HepG2 (cell line): ENCODE data around the gene CDR2L. TPM values are rescaled to one million over a fixed set of nuclear protein-coding genes. Genes with fewer than 3 reads are reported as not detected.

ENCODE experiments used
- ATAC-seq: fragments of 200-7000 bp; cut with Tn5 transposase; 3 replicates; pipeline ENCODE4 v1.9.1; 2020; ENCODE audit warnings: mild to moderate bottlenecking, moderate library complexity
- BruUV-seq: library from RNA; stranded (reverse); fragments of 400-500 nt; replicated peaks from 2 replicates; lab custom pipeline; 2021; lab: Mats Ljungman, UMichigan
- CTCF ChIA-PET: fragments of 300-600 bp; formaldehyde crosslinking; extraction: SDS; loops from one replicate; lab custom pipeline; 2021; ENCODE audit warnings: low total read pairs, inconsistent platforms, low intra/inter-chr PET ratio; lab: Yijun Ruan, JAX
- POLR2A ChIA-PET: fragments of 350-600 bp; sonication (Branson Sonifier 250); formaldehyde crosslinking; loops from one replicate; lab custom pipeline; 2020; ENCODE audit warnings: antibody characterized with exemption, inconsistent platforms; lab: Yijun Ruan, JAX
- DNase-seq: peaks from one replicate; pipeline ENCODE4 v3.0.0-alpha.2; 2015; ENCODE audit warnings: low spot score
- FAIRE-seq: peaks from 3 replicates; lab custom pipeline; 2011; peaks lifted over from hg19 to GRCh38; lab: Jason Lieb, UNC
- H2AFZ ChIP-seq: one replicate; pipeline ENCODE4 v1.6.1; 2011; ENCODE audit warnings: low read length, inconsistent platforms
- H3K27ac ChIP-seq: fragments of 300-600 bp; 3 replicates; pipeline ENCODE4 v1.8.0; 2011; ENCODE audit warnings: mixed run types, mild to moderate bottlenecking, mixed read lengths, low read length, inconsistent platforms; ENCODE audit not compliant: insufficient read depth; ENCODE audit errors: extremely low read length
- H3K27me3 ChIP-seq, 2 experiments: fragments of 200-600 bp in 1 of 2; 2 replicates in 1 of 2; 3 replicates in 1 of 2; pipeline versions ENCODE4 v1.6.0 to v1.8.0; 2011; ENCODE audit warnings: low read length in 2 of 2, mild to moderate bottlenecking in 2 of 2, moderate library complexity in 2 of 2, inconsistent platforms in 1 of 2; ENCODE audit not compliant: insufficient read depth in 2 of 2, control insufficient read depth in 1 of 2
- H3K36me3 ChIP-seq, 2 experiments: fragments of 200-600 bp in 1 of 2; replicated peaks in 1 of 2; 2 replicates in 1 of 2; 3 replicates in 1 of 2; pipeline versions ENCODE4 v1.5.1 to v1.8.0; 2011; ENCODE audit warnings: low read length in 2 of 2, inconsistent platforms in 1 of 2; ENCODE audit not compliant: insufficient read depth in 2 of 2, control insufficient read depth in 1 of 2
- H3K4me1 ChIP-seq: 2 replicates; pipeline ENCODE4 v1.5.1; 2012; ENCODE audit warnings: low read length, inconsistent platforms; ENCODE audit not compliant: insufficient read depth
- H3K4me2 ChIP-seq: 2 replicates; pipeline ENCODE4 v1.6.0; 2011; ENCODE audit warnings: low read depth, low read length, inconsistent platforms
- H3K4me3 ChIP-seq, 3 experiments: fragments of 200-600 bp in 1 of 3; sonication (generic), shearing (Covaris generic) in 1 of 3; replicated peaks in 1 of 3; 2 replicates each; pipeline ENCODE4 v1.5.1; 2011 to 2016; ENCODE audit warnings: low read length in 3 of 3, inconsistent platforms in 2 of 3, low read depth in 2 of 3, mild to moderate bottlenecking in 2 of 3, control low read depth in 1 of 3, mixed read lengths in 1 of 3; ENCODE audit not compliant: insufficient read depth in 1 of 3
- H3K79me2 ChIP-seq: one replicate; pipeline ENCODE4 v1.6.1; 2011; ENCODE audit warnings: low read length, inconsistent platforms; ENCODE audit not compliant: insufficient read depth
- H3K9ac ChIP-seq: 2 replicates; pipeline ENCODE4 v1.6.0; 2011; ENCODE audit warnings: mild to moderate bottlenecking, low read depth, low read length, inconsistent platforms; ENCODE audit not compliant: insufficient read depth
- H3K9me3 ChIP-seq: 2 replicates; pipeline ENCODE4 v1.5.1; 2012; ENCODE audit warnings: mild to moderate bottlenecking, low read length
- H4K20me1 ChIP-seq: 2 replicates; pipeline ENCODE4 v1.6.0; 2011; ENCODE audit warnings: inconsistent platforms, mild to moderate bottlenecking, low read length, moderate library complexity; ENCODE audit not compliant: insufficient read depth
- BCLAF1 ChIP-seq: fragments of 450-650 bp; IDR thresholded peaks from 2 replicates; pipeline ENCODE4 v1.6.1; 2017; ENCODE audit warnings: mild to moderate bottlenecking
- CSRNP1 ChIP-seq: sonication (generic); formaldehyde crosslinking; IDR thresholded peaks from 2 replicates; pipeline ENCODE4 v1.8.1; 2023; ENCODE audit warnings: mild to moderate bottlenecking, missing genetic modification reagents
- HOXA7 ChIP-seq: sonication (generic); formaldehyde crosslinking; IDR thresholded peaks from 2 replicates; pipeline ENCODE4 v1.8.1; 2022; ENCODE audit warnings: mild to moderate bottlenecking, missing genetic modification reagents, moderate library complexity
- ISX ChIP-seq: sonication (generic); formaldehyde crosslinking; conservative IDR thresholded peaks from 2 replicates; pipeline ENCODE4 v1.5.0; 2020; ENCODE audit warnings: missing genetic modification reagents
- POLR2AphosphoS5 ChIP-seq: IDR thresholded peaks from 2 replicates; pipeline ENCODE4 v1.6.1; 2012; ENCODE audit warnings: low read depth, low read length
- U2AF1 ChIP-seq: fragments of 200-400 bp; formaldehyde crosslinking; optimal IDR thresholded peaks from 2 replicates; pipeline ENCODE3; 2017; ENCODE audit warnings: mild to moderate bottlenecking, low read depth, low read length
- XBP1 ChIP-seq: sonication (generic); formaldehyde crosslinking; IDR thresholded peaks from 2 replicates; pipeline ENCODE4 v1.5.0; 2020; ENCODE audit warnings: missing genetic modification reagents
- YEATS4 ChIP-seq: sonication (generic); formaldehyde crosslinking; IDR thresholded peaks from 2 replicates; pipeline ENCODE4 v1.4.0; 2020; ENCODE audit warnings: missing genetic modification reagents, borderline replicate concordance
- ZNF18 ChIP-seq: sonication (generic); formaldehyde crosslinking; IDR thresholded peaks from 2 replicates; pipeline ENCODE4 v1.8.0; 2022; ENCODE audit warnings: mild to moderate bottlenecking, missing genetic modification reagents; ENCODE audit not compliant: insufficient replicate concordance
- ZNF33B ChIP-seq: sonication (generic); formaldehyde crosslinking; IDR thresholded peaks from 2 replicates; pipeline ENCODE4 v1.5.1; 2020; ENCODE audit warnings: mild to moderate bottlenecking, missing genetic modification reagents
- ZNF629 ChIP-seq: sonication (generic); formaldehyde crosslinking; conservative IDR thresholded peaks from 2 replicates; pipeline ENCODE4 v1.5.0; 2020; ENCODE audit warnings: missing genetic modification reagents
- ZNF788 ChIP-seq: sonication (generic); formaldehyde crosslinking; IDR thresholded peaks from 2 replicates; pipeline ENCODE4 v1.5.0; 2020; ENCODE audit warnings: mild to moderate bottlenecking, missing genetic modification reagents, borderline replicate concordance
- ZSCAN29 ChIP-seq: sonication (generic); formaldehyde crosslinking; conservative IDR thresholded peaks from 2 replicates; pipeline ENCODE4 v1.4.0; 2020; ENCODE audit warnings: mild to moderate bottlenecking, missing genetic modification reagents
- WGBS: methylation state at CpG from one replicate; pipeline ENCODE4 v1.1.6; 2017; ENCODE audit warnings: low lambda C conversion rate; 5-methylcytosine and 5-hydroxymethylcytosine counted together
- in situ Hi-C: cut with HindIII; loops from 2 replicates; pipeline ENCODE4 v1.10.0; 2017; ENCODE audit warnings: low pct_unique_long_range_greater_than_20kb; ENCODE audit not compliant: extremely low pct_ligation_motif_present
- intact Hi-C: fragments of 100-400 bp; cut with micrococcal nuclease; formaldehyde crosslinking; loops from one replicate; pipeline ENCODE4 v1.10.0; 2022; ENCODE audit not compliant: unreplicated experiment
- polyA plus RNA-seq, 8 experiments: library from polyadenylated mRNA; depleted of rRNA in 3 of 8; stranded (reverse) in 7 of 8; unstranded in 1 of 8; fragments of >200 nt; fragmentation: Illumina TruSeq in 4 of 8; extraction: Trizol in 4 of 8; gene quantifications; 2 replicates each; pipeline versions ENCODE4 v1.2.1 to v1.2.3, GENCODE V29; 2011 to 2016; ENCODE audit warnings: low read depth in 4 of 8, missing spikeins in 1 of 8, mixed read lengths in 1 of 8; ENCODE audit not compliant: insufficient read depth in 1 of 8
- total RNA-seq, 5 experiments: library from RNA; depleted of rRNA; stranded (reverse); fragments of >200 nt; fragmentation: Illumina TruSeq; extraction: Trizol; gene quantifications; 2 replicates each; pipeline ENCODE4 v1.2.3, GENCODE V29; 2016; ENCODE audit warnings: low read depth in 1 of 5
- TF ChIP-seq, protein P1 (sequence below): sonication (generic); formaldehyde crosslinking; IDR thresholded peaks from 2 replicates; pipeline ENCODE4 v1.4.0; 2020; ENCODE audit warnings: mild to moderate bottlenecking, missing genetic modification reagents

The CDR2L gene
- total and polyA plus RNA-seq, 2 of the 13 experiments (the other 11 are each of a cell fraction or from before 2014, with no cell fraction given): 1.9 to 2.1 TPM

DNA sequence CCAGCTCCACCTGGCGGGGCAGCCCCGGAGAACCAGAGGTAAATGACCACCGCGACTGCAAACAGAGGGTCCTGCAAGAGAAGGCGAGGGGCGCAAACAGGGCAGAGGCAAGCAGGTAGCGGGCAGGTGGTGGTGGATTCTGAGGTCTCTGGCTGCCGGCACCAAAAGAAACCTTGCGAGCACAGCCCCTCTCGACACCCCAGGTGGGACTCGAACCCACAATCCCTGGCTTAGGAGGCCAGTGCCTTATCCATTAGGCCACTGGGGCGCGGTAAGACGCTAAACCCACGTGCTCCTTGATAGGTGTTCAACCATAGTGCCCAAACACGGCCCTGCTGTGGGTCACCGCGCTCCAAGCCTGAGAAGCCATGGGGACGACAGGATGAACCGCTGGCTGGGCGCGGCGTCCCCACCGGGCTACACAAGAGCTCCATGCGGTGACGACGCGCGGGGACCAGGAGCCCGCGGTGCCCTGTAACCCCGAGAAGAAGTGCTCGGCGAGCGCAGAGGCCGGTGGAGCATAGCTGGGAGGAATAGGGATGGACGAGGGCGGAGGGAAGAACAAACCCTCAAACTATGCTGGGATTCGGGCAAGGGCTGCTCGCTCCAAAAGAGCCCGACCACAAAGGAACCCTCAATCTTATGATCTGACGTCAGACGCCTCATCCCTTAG, 46.9 kb downstream of the CDR2L start (continued):
- TF ChIP-seq BCLAF1: no peak
- peak; percentile 88 for TF ChIP-seq YEATS4 (CRISPR knock-in tag)

- H3K9me3 ChIP-seq: no peaks in the 10 kb centered on the region
- H2AFZ ChIP-seq: no peak overlapping the region
- no peak for ATAC-seq
- H3K27ac ChIP-seq: peak overlapping the region; percentile 94
- H3K27me3 ChIP-seq: no peaks in the 10 kb centered on the region; a peak in 2 of 5 replicates
- 85% methylated on average over 27 of the region's 27 CpGs for WGBS
- CTCF ChIA-PET: no interaction called here
- H3K36me3 ChIP-seq: peaks cover 13 to 30% of the 10 kb centered on the region in 2 experiments
- H3K4me3 ChIP-seq: peak overlapping the region in 2 of 3 experiments; percentile 71 to 93; a peak in 4 of 6 replicates
- POLR2A ChIA-PET: interaction anchor here (0.7 to 4.1 kb wide), 9 partner anchors 11 to 705 kb away, joined by 3 to 77 read pairs (median 8); partner anchors contain the start of genes ATP5PD, FDXR, HID1 and KCTD2
- no peak for DNase-seq
- peaks cover 19% of the 10 kb centered on the region for H3K4me1 ChIP-seq
- BruUV-seq: no TSS peak
- in situ Hi-C loops: no loop called here
- H3K79me2 ChIP-seq: no peaks in the 10 kb centered on the region
- peak overlapping the region; percentile 90; the same call in 1 of the 2 replicates for H3K9ac ChIP-seq
- H4K20me1 ChIP-seq: no peaks in the 10 kb centered on the region
- no peak for FAIRE-seq
- intact Hi-C loops: no loop called here
- H3K4me2 ChIP-seq: peak overlapping the region; percentile 98
- 0 out of 2 replicates have a peak, but pooled peaks have one; percentile 11 for TF ChIP-seq CSRNP1 (CRISPR knock-in tag)
- no peak for TF ChIP-seq ZNF18 (CRISPR knock-in tag)
- TF ChIP-seq, protein P1, sequence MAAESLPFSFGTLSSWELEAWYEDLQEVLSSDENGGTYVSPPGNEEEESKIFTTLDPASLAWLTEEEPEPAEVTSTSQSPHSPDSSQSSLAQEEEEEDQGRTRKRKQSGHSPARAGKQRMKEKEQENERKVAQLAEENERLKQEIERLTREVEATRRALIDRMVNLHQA (CRISPR knock-in tag): no peak
- TF ChIP-seq ZSCAN29 (CRISPR knock-in tag): peak; percentile 73; the same call in 1 of the 2 replicates
- 0 out of 2 replicates have a peak, but pooled peaks have one; percentile 8 for TF ChIP-seq ZNF629 (CRISPR knock-in tag)
- TF ChIP-seq U2AF1: no peak
- no peak for TF ChIP-seq HOXA7 (CRISPR knock-in tag)
- TF ChIP-seq XBP1 (CRISPR knock-in tag): 0 out of 2 replicates have a peak, but pooled peaks have one; percentile 7
- no peak for TF ChIP-seq ISX (CRISPR knock-in tag)
- 0 out of 2 replicates have a peak, but pooled peaks have one; percentile 69 for TF ChIP-seq ZNF788 (CRISPR knock-in tag)
- TF ChIP-seq ZNF33B: no peak
- TF ChIP-seq POLR2AphosphoS5: 0 out of 2 replicates have a peak, but pooled peaks have one; percentile 10
Measured at GRCh38 chr17:75036643-75037268, 49.3 kb downstream of the CDR2L start.
